ENCODE measurements around the gene C12orf43.

DNA sequence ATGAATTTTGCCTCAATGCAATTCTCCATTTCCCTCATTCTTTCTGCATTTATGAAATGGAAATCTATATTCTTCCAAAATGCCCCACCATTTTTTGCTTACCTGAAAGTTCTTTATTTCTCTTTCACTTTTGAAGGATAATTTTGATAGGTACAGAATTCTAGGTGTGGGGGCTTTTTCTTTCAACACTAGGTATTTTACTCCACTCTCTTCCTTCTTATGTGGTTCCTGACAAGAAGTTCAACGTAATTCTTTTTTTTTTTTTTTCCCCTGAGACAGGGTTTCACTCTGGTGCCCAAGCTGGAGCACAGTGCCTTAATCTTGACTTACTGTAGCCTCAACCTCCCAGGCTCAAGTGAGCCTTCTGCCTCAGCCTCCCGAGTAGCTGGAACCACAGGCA is 49.1 kb upstream of the C12orf43 start:
- TF ChIP-seq, protein P1, sequence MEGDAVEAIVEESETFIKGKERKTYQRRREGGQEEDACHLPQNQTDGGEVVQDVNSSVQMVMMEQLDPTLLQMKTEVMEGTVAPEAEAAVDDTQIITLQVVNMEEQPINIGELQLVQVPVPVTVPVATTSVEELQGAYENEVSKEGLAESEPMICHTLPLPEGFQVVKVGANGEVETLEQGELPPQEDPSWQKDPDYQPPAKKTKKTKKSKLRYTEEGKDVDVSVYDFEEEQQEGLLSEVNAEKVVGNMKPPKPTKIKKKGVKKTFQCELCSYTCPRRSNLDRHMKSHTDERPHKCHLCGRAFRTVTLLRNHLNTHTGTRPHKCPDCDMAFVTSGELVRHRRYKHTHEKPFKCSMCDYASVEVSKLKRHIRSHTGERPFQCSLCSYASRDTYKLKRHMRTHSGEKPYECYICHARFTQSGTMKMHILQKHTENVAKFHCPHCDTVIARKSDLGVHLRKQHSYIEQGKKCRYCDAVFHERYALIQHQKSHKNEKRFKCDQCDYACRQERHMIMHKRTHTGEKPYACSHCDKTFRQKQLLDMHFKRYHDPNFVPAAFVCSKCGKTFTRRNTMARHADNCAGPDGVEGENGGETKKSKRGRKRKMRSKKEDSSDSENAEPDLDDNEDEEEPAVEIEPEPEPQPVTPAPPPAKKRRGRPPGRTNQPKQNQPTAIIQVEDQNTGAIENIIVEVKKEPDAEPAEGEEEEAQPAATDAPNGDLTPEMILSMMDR (conservative IDR thresholded peaks at IDR 0.05; ENCODE audit: low read depth, low read length) = no peak
- TF ChIP-seq POLR2A (IDR thresholded peaks at IDR 0.05; ENCODE audit: low read depth, low read length) = no peak
- TF ChIP-seq, protein P2, sequence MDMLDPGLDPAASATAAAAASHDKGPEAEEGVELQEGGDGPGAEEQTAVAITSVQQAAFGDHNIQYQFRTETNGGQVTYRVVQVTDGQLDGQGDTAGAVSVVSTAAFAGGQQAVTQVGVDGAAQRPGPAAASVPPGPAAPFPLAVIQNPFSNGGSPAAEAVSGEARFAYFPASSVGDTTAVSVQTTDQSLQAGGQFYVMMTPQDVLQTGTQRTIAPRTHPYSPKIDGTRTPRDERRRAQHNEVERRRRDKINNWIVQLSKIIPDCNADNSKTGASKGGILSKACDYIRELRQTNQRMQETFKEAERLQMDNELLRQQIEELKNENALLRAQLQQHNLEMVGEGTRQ (IDR thresholded peaks at IDR 0.05; ENCODE audit: low read depth, low read length) = no peak
- TF ChIP-seq MXI1 (IDR thresholded peaks at IDR 0.05; ENCODE audit: borderline replicate concordance, low read depth, low read length) = no peak
- no peak for TF ChIP-seq RFX5 (IDR thresholded peaks at IDR 0.05; ENCODE audit: low read depth, low read length)
- no peak for TF ChIP-seq CHD1 (IDR thresholded peaks at IDR 0.05; ENCODE audit: low read depth, low read length)
- TF ChIP-seq BHLHE40 (IDR thresholded peaks at IDR 0.05; ENCODE audit: low read depth, low read length) = no peak
- TF ChIP-seq SMC3 (IDR thresholded peaks at IDR 0.05; ENCODE audit: low read depth, low read length) = no peak
